Natural killer cell (primary cell): ENCODE data around the gene NUDT10. TPM values are rescaled to one million over a fixed set of nuclear protein-coding genes. Genes with fewer than 3 reads are reported as not detected.
"Not testable (repeated sequence)": the region's sequence is repeated elsewhere in the genome, so short reads cannot be mapped to it uniquely, and the experiment has no call there.

Experiments
- ATAC-seq, 3 donors: fragments of 150-1000 bp in 2 of 3; fragments of 200-7000 bp in 1 of 3; cut with Tn5 transposase; 1 replicate in 1 of 3; 2 replicates in 2 of 3; pipeline ENCODE4 v1.10.0; 2021; ENCODE audit warnings: mild to moderate bottlenecking in 2 of 3, moderate library complexity in 2 of 3
- DNase-seq, 2 donors: peaks; one replicate each; pipeline versions ENCODE4 v3.0.0 to v3.0.0-alpha.2; 2013 to 2021; ENCODE audit warnings: mixed read lengths in 1 of 2
- H3K27ac ChIP-seq: one replicate; pipeline ENCODE4 v1.5.1; 2013; ENCODE audit warnings: mild to moderate bottlenecking, low read length
- H3K27me3 ChIP-seq: one replicate; pipeline ENCODE4 v1.6.1; 2013; ENCODE audit warnings: low read length; ENCODE audit not compliant: control insufficient read depth, insufficient read depth
- H3K36me3 ChIP-seq: one replicate; pipeline ENCODE4 v1.6.1; 2013; ENCODE audit warnings: low read length; ENCODE audit not compliant: control insufficient read depth, insufficient read depth
- H3K4me1 ChIP-seq: one replicate; pipeline ENCODE4 v1.6.1; 2013; ENCODE audit warnings: low read length; ENCODE audit not compliant: control insufficient read depth, insufficient read depth
- H3K4me3 ChIP-seq: one replicate; pipeline ENCODE4 v1.5.1; 2013; ENCODE audit warnings: low read length
- H3K9me3 ChIP-seq: one replicate; pipeline ENCODE4 v1.6.1; 2013; ENCODE audit warnings: low read length; ENCODE audit not compliant: control insufficient read depth, insufficient read depth
- H3K27ac Mint-ChIP-seq, 2 donors: one replicate each; pipeline ENCODE4 v1.8.0; 2022; ENCODE audit warnings: mild to moderate bottlenecking in 2 of 2, mixed read lengths in 2 of 2, moderate library complexity in 1 of 2
- H3K27me3 Mint-ChIP-seq, 2 donors: one replicate each; pipeline ENCODE4 v1.8.0; 2022; ENCODE audit warnings: low read depth in 2 of 2, mixed read lengths in 2 of 2
- H3K36me3 Mint-ChIP-seq: one replicate; pipeline ENCODE4 v1.8.0; 2022; ENCODE audit warnings: mixed read lengths
- H3K4me1 Mint-ChIP-seq, 2 donors: one replicate each; pipeline ENCODE4 v1.8.0; 2022; ENCODE audit warnings: mixed read lengths in 2 of 2
- H3K4me3 Mint-ChIP-seq: one replicate; pipeline ENCODE4 v1.8.0; 2022; ENCODE audit warnings: mild to moderate bottlenecking, moderate library complexity, mixed read lengths
- H3K9me3 Mint-ChIP-seq, 2 donors: one replicate each; pipeline ENCODE4 v1.8.0; 2022; ENCODE audit warnings: mixed read lengths in 2 of 2
- CTCF ChIP-seq: fragments of 200-600 bp; IDR thresholded peaks from one replicate; pipeline ENCODE4 v1.8.0; 2022; ENCODE audit warnings: antibody characterized with exemption
- WGBS: methylation state at CpG from one replicate; pipeline ENCODE4 v1.1.7; 2013; ENCODE audit warnings: missing lambda C conversion rate; ENCODE audit not compliant: insufficient coverage; 5-methylcytosine and 5-hydroxymethylcytosine counted together
- intact Hi-C: fragments of 100-400 bp; cut with micrococcal nuclease; formaldehyde crosslinking; loops from one replicate; pipeline ENCODE4 v1.14.2; 2022
- total RNA-seq, 4 donors: library from RNA; stranded (reverse); fragments of 120-200 nt in 1 of 4; gene quantifications; one replicate each; pipeline versions ENCODE4 v1.2.3 to v1.2.4, GENCODE V29; 2013 to 2022

The NUDT10 gene
- under 1 TPM in 2 of 3 donors, not detected in 1; 0.40 to 0.61 TPM for total RNA-seq
- total RNA-seq (2013) = 0.45 TPM

GRCh38 chrX:51332188-51332942 is at the start of gene NUDT10:
Gene NUDT10 (plus strand): TSS chrX:51332822. CDS start chrX:51332966, 144 bp downstream.
- Mint-ChIP-seq H3K27me3 (peaks cover 0 to under 1% of the 10 kb centered on the region in 2 donors), H3K27ac (peak within 1 kb of the TSS in 1 of 2 donors; percentile 45), H3K9me3 (no peaks in the 10 kb centered on the region), H3K4me1 (no peaks in the 10 kb centered on the region), H3K36me3 (no peaks in the 10 kb centered on the region), H3K4me3 (peak within 1 kb of the TSS; percentile 88)
- no peaks in the 10 kb centered on the region for H3K4me1 ChIP-seq
- peak in 1 of 2 donors; percentile 15 for DNase-seq
- no peak for TF ChIP-seq CTCF
- H3K4me3 ChIP-seq = peak within 1 kb of the TSS; percentile 27
- WGBS = under 1% methylated on average over 67 of the region's 68 CpGs
- intact Hi-C loops = no loop called here
- H3K27me3 ChIP-seq = no peaks in the 10 kb centered on the region
- H3K36me3 ChIP-seq = no peaks in the 10 kb centered on the region
- ATAC-seq = peak in 2 of 3 donors; percentile 31 to 64
- no peak within 1 kb of the TSS for H3K27ac ChIP-seq
- no peaks in the 10 kb centered on the region for H3K9me3 ChIP-seq

GRCh38 chrX:51292421-51292820 is 40.2 kb upstream of the NUDT10 start:
- H3K9me3 Mint-ChIP-seq = no peaks in the 10 kb centered on the region
- H3K27ac Mint-ChIP-seq = no peak overlapping the region
- Histone ChIP-seq H3K27me3 (no peaks in the 10 kb centered on the region), H3K4me1 (no peaks in the 10 kb centered on the region), H3K9me3 (no peaks in the 10 kb centered on the region), H3K27ac (no peak overlapping the region), H3K4me3 (no peak overlapping the region), H3K36me3 (no peaks in the 10 kb centered on the region)
- ATAC-seq = no peak
- no peaks in the 10 kb centered on the region for H3K36me3 Mint-ChIP-seq
- H3K27me3 Mint-ChIP-seq = peaks cover 0 to 9% of the 10 kb centered on the region in 2 donors
- no peaks in the 10 kb centered on the region for H3K4me1 Mint-ChIP-seq
- no peak overlapping the region for H3K4me3 Mint-ChIP-seq
- intact Hi-C loops = no loop called here
- no peak for DNase-seq
- no peak for TF ChIP-seq CTCF
- WGBS = 100% methylated on average over 2 of the region's 3 CpGs

GRCh38 chrX:51296138-51296537 is 36.5 kb upstream of the NUDT10 start:
- H3K4me1 Mint-ChIP-seq = no peaks in the 10 kb centered on the region
- no peak overlapping the region for H3K4me3 Mint-ChIP-seq
- Histone ChIP-seq H3K27ac (no peak overlapping the region), H3K9me3 (no peaks in the 10 kb centered on the region), H3K4me1 (no peaks in the 10 kb centered on the region), H3K36me3 (no peaks in the 10 kb centered on the region), H3K4me3 (no peak overlapping the region), H3K27me3 (no peaks in the 10 kb centered on the region)
- H3K9me3 Mint-ChIP-seq = no peaks in the 10 kb centered on the region
- H3K27me3 Mint-ChIP-seq = no peaks in the 10 kb centered on the region
- no peak for DNase-seq
- intact Hi-C loops = no loop called here
- ATAC-seq = no peak
- WGBS = no CpG with 5 or more reads among the region's 2 CpGs
- H3K27ac Mint-ChIP-seq = no peak overlapping the region
- no peaks in the 10 kb centered on the region for H3K36me3 Mint-ChIP-seq
- no peak for TF ChIP-seq CTCF

GRCh38 chrX:51316271-51316670 is 16.4 kb upstream of the NUDT10 start:
- TF ChIP-seq CTCF = no peak
- ATAC-seq (no peak), DNase-seq (no peak)
- Histone ChIP-seq H3K4me1 (no peaks in the 10 kb centered on the region), H3K27me3 (no peaks in the 10 kb centered on the region), H3K27ac (no peak overlapping the region), H3K4me3 (no peak overlapping the region), H3K36me3 (no peaks in the 10 kb centered on the region), H3K9me3 (no peaks in the 10 kb centered on the region)
- no peak overlapping the region for H3K4me3 Mint-ChIP-seq
- H3K36me3 Mint-ChIP-seq = no peaks in the 10 kb centered on the region
- H3K9me3 Mint-ChIP-seq = no peaks in the 10 kb centered on the region
- no peak overlapping the region for H3K27ac Mint-ChIP-seq
- WGBS = no CpG with 5 or more reads among the region's 1 CpG
- intact Hi-C loops = no loop called here
- H3K4me1 Mint-ChIP-seq = no peaks in the 10 kb centered on the region
- peaks cover 0 to 2% of the 10 kb centered on the region in 2 donors for H3K27me3 Mint-ChIP-seq

GRCh38 chrX:51332943-51333785 is 542 bp downstream of the NUDT10 start:
- H3K9me3 Mint-ChIP-seq, H3K4me1 Mint-ChIP-seq, H3K27ac ChIP-seq, intact Hi-C loops, H3K36me3 ChIP-seq, H3K9me3 ChIP-seq, H3K36me3 Mint-ChIP-seq, H3K4me1 ChIP-seq, H3K27me3 Mint-ChIP-seq, H3K27me3 ChIP-seq: not testable (repeated sequence)
- peak overlapping the region in 1 of 2 donors; percentile 45 for H3K27ac Mint-ChIP-seq
- peak overlapping the region; percentile 27 for H3K4me3 ChIP-seq
- ATAC-seq (peak in 1 of 3 donors; percentile 31), DNase-seq (peak in 1 of 2 donors; percentile 1)
- WGBS = 2% methylated on average over 39 of the region's 56 CpGs
- H3K4me3 Mint-ChIP-seq = peak overlapping the region; percentile 88
